HG02623 (cell line): Measurements from ENCODE around the gene AFAP1.

Experiments used
- ATAC-seq: cut with Tn5 transposase; IDR thresholded peaks from one replicate; pipeline ENCODE4 v1.9.1; 2021; ENCODE audit warnings: moderate library complexity; ENCODE audit not compliant: unreplicated experiment

The AFAP1 gene

DNA sequence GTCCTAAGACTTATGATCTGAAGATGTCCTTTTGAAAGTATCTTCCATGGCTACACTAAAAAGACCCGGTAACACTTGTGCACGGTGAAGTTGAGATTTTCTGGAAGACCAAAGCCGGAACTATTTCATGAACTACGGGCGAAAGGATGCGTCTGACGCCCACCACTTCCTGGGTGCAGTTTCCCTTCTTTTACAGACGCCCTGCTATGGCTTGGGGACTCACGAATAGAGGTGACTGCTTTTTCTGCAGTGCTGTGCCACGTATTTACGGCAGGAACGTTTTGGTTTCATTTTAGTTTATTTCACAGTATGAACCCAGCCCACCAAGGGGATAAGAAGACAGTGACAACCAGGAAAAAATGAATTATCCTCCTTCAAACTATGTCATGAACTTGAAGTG, 180.4 kb downstream of the AFAP1 start:
- no peak for ATAC-seq

- no peak for ATAC-seq
Measured at GRCh38 chr4:7758476-7758875, 181.2 kb downstream of the AFAP1 start.

GRCh38 chr4:7757501-7758471, 181.9 kb downstream of the AFAP1 start:
- ATAC-seq = no peak

DNA sequence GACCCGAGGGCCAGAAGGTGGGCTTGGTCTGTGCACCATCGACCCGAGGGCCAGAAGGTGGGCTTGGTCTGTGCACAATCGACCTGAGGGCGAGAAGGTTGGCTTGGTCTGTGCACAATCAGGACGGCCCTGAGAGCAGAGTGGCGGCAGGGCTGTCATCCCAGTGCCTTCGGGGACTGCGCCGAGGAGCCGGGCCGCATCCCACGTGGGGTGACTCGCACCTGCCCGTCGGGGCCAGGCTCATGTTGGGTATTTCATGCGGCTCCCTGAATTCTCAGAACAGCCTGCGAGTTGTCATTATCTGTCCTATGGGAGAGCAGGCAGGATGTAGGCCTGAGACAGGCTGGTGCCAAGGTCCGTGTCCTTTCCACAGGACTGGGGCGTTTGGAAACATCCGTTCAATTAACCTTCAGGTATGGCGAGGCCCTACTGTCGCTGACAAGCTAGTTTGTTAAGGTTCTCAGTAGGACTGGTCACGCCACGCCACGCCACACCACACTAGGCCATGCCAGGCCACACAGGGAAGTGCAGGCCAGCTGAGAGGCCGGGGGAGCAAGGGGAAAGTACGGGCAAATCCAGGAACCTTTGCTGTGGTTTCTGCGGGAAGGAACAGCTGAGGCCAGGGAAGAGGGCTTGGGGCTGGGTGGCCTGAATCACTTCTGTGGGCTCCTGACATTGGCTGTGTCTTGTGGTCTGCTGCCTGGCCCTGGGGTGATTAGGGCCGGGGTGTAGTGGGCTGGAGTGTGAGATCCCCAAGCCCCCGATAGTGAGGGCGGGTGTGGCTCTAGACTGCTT, 182.9 kb downstream of the AFAP1 start:
- no peak for ATAC-seq

- no peak for ATAC-seq
Measured at GRCh38 chr4:7756071-7756470, 183.6 kb downstream of the AFAP1 start.

DNA sequence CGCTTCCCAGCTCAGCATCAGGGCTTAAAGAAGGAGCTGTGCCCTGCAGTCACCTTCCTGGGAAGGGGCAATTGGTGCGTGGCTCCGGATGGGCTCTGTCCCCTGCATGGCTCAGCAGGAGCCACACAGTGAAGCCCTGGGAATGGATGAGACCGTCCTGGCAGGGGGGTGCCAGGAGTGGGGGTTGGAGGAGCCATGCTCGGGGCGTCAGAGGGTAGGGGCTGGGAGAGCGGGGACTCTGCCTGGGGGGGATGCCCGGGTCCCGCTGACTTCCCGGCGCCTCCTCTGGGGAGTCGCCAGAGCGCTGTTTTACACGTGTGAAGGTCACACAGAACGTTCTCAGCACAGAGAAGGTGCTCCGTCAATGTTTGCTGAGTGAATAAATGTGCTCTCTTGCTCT, 184.1 kb downstream of the AFAP1 start:
- ATAC-seq = no peak

- no peak for ATAC-seq
Measured at GRCh38 chr4:7754565-7755262, 184.9 kb downstream of the AFAP1 start.

- ATAC-seq = no peak
Measured at GRCh38 chr4:7753931-7754465, 185.7 kb downstream of the AFAP1 start.

DNA sequence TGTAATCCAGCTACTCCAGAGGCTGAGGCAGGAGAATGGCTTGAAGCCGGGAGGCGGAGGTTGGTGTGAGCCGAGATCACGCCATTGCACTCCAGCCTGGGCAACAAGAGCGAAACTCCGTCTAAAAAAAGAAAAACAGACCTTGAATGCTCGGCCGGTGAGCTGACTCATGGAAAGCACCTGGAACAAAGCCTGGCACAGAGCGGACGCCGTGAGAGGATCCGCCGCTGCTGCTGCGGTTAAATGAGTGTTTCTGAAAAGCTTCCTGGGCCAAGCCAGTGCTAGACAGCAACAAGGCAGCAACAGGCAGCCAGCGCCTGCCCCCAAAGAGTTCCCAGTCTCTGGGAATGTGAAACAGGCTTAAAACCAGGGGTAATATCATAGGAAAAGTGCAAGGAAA, 186.4 kb downstream of the AFAP1 start:
- ATAC-seq = no peak

DNA sequence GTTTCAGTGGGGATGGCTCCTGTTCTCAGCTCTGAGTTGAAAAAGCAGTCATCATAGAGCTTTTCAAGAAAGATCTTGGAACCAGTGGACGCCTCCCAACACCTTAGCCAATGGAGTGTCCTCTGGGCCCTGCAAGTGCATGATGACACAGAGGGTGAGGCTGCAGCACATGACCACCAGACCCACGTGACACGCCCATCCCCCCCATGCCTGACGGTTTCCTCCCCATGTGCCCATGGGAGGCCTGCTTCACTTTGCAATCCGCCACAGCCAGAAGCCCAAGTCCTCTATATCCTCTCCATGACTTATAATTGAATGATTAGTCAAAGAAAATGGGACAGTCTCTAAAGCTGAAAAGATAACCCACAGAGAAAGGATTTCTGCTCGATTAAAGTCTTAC, 187.0 kb downstream of the AFAP1 start:
- no peak for ATAC-seq

GRCh38 chr4:7750972-7751371, 188.7 kb downstream of the AFAP1 start:
- ATAC-seq = no peak

GRCh38 chr4:7750523-7750922, 189.1 kb downstream of the AFAP1 start:
- no peak for ATAC-seq

DNA sequence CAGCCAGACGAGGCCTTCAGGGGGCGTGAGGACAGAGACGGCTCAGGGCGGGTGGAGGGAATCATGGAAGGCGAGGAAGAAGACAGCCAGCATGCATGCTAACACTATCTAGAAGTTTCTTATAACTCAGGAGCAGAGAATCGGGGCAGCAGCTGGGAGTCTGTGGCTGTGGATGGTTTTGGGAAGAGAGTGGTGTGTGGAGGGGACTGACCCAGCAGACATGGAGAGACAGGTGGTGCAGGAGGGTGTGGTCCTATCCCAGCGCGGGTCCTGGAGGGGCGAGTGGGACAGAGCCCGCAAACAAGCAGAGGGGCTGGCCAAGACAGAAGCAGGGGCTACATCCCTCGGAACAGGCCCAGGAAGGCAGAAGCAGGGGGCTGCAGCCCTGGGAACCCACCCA, 192.1 kb downstream of the AFAP1 start:
- no peak for ATAC-seq

DNA sequence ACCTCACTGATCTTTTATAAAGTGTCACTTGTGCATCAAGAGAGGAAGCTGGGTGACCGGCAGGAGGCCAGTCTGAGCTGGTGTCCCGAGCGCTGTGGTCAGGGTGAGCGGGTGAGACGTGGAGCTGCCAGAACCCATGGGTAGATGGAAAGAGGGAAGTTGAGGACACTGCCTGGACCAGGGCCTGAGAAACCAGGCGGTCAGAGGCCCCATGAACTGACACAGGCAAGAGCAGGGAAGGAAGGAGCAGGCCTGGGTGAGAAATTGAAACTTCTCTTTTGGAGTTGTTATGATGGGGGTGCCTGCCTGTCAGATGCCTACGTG, 192.6 kb downstream of the AFAP1 start:
- ATAC-seq = no peak

GRCh38 chr4:7746351-7747061, 193.2 kb downstream of the AFAP1 start:
- no peak for ATAC-seq

- no peak for ATAC-seq
Measured at GRCh38 chr4:7745301-7745885, 194.3 kb downstream of the AFAP1 start.

DNA sequence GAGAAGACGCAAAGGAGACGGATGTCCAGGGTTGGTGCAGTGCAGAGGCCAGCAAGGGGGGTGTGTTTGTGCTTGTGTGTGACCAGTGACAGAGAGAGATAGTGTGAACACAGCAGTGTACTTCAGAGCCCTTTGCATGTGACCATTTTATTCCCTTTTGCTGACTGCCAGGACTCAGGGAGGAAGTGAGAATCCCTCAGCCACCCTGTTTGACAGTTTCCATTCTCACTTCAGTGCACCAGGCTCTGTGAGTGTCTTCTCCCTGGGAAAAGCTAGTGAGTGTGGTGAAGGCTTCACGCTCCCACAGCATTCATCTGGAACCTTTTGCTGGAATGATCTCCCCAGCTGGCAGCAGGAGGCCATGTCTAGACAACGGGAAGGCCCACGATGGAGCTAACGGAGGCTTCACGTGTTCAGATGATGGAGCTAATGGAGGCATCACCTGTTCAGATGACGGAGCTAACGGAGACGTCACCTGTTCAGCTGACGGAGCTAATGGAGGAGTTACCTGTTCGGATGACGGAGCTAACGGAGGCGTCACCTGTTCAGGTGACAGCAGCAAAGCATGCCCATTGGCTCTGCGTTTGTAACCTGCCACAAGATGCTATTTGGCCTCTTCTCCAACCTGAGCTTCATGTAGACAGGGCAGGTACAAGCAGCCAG, 195.4 kb downstream of the AFAP1 start:
- ATAC-seq = no peak

DNA sequence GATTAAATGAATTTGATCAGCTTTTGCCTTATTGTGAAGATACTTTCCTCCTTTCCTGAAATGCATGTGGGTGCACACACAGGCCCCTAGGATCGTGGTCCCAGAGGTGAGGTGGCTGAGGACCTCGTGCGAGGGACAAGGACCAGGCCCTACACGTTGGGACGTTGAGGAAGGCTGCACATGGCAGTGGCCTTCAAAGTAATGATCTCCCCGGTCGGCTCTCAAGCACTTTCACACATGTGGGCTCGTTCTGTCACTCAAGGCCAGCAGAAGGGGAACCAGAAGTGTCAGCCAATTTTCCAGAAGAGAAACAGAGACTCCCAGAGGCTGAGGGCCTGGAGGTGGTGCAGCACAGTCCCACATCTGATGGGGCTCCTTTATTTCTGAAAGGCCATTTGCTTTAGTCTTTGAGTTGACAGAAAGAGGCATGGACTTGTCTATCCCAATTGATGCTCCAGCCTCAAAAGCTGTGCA, 196.8 kb downstream of the AFAP1 start:
- no peak for ATAC-seq

DNA sequence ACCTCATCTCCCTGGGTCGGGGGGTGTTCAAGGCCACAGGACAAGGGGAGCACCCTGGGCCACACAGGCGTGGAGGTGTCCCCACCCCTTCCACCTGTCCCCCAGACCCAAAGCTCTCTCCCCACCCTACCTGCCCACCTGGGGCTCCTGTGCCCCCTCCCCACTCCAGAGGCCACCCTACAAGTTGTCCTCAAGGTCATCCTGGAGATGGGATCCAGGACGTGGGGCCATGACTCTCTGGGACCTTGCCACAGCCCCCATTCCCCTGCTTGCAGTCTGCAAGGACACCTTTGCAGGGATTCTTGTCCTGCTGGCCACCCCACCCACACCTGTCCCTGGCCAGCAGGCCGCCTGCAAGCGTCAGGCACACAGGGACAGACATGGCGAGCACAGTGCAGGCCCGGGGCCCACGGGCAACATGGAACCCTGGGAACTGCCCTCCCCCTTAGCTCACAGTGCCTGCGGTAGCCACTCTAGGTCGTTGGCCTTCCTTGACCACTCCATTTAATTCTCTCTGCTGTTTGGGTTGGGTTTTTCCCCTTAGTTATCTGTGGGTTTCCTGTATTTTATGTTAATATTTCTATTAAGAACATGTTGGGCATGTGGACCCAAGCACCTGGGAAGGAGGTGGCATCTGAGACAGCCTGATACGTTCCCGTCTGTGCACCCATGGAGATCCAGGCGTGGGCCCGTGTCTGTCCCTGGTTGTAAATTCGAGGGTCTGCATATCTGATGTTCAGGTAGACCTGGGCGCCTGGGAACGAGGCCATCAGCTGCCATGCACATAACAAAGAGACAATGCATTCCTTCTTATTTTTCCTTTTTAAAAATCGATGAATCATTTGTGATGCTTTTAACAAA, 197.5 kb downstream of the AFAP1 start:
- ATAC-seq = no peak
